ENCODE results near the gene B3GAT3. TPM values are rescaled to one million over a fixed set of nuclear protein-coding genes. Genes with fewer than 3 reads are reported as not detected.

The B3GAT3 gene
- total RNA-seq, 1 donor = 14.1 TPM

DNA sequence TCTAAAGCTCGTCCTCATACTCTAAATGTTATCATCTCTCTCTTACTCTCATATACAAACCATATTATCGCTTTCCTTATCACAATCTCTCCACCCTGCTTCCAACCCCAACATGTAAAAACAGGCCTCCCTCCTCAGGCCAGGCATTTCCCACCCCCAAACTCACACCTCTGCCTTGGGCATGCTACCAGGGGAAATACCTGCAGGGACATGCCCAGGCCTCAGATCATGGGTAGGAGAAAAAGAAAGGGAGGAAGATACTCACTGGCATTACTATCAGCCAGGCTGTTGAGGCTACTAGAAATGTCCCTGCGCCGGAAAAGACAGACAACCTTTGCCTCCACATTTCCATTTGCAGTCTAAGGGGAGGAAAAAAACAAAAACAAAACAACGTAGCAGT lies 21.9 kb downstream of the B3GAT3 start:
- peak overlapping the region; percentile 87 for H3K4me3 ChIP-seq (ENCODE audit: low read depth, low read length)
- no peak for DNase-seq (ENCODE audit: low read depth)
- no peak for TF ChIP-seq CTCF (IDR thresholded peaks at IDR 0.05; ENCODE audit: insufficient read depth, low read length)

DNA sequence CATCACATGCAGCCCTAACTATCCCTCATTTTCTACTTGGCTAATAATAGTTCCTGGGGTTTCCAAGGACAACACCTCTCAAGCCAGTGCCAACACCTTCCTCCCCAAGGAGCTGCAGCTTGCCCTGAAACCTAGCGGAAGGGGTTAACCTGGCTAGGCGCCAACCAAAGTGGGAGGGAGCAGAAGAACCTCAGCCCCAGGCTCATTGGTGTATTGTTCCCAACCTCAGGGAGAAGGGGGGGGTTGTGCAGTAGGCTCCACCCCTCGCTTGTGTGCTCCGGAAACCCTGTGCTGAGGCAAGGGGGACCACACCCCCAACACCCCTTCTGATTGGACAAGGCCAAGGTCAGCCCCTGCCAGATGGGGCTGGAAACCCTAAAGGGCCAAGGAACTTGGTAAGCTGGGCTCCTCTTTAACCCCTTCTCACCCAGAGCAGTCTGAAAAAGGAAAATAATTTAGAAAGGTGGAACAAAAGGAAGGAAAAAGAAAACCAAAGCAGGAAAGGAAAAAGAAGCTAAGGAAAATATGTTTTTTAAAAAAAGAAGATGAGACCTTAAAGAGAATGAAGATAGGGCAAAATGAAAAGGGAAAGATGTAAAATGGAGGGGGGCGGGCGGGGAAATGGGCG lies 22.6 kb downstream of the B3GAT3 start:
- TF ChIP-seq CTCF (IDR thresholded peaks at IDR 0.05; ENCODE audit: insufficient read depth, low read length) = no peak
- peak overlapping the region; percentile 87 for H3K4me3 ChIP-seq (ENCODE audit: low read depth, low read length)
- DNase-seq (ENCODE audit: low read depth) = peak; percentile 99

DNA sequence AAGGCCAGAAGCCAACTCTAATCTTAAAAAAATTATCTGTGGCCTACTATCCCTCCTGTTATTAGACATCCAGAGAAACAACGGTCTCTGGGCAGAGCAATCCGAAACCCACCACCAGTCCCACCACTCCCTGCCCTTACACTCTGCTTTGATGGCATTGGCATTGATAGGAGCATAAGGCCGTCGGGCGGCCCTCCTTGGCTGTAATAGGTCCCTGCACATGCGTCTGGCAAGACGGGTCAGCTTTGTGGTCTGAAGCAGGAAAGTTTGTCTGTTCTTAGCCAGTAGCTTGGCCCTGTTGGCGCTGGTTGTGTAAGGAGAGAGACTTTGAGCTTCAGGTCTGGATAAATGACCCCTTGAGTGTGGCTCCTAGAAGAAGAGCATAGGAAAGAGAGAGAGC lies 26.7 kb downstream of the B3GAT3 start:
- TF ChIP-seq CTCF (IDR thresholded peaks at IDR 0.05; ENCODE audit: insufficient read depth, low read length) = no peak
- no peak for DNase-seq (ENCODE audit: low read depth)
- H3K4me3 ChIP-seq (ENCODE audit: low read depth, low read length) = no peak overlapping the region

GRCh38 chr11:62593434-62594044 lies 28.2 kb downstream of the B3GAT3 start:
- TF ChIP-seq CTCF (IDR thresholded peaks at IDR 0.05; ENCODE audit: insufficient read depth, low read length) = peak; percentile 59
- DNase-seq (ENCODE audit: low read depth) = peak; percentile 76

GRCh38 chr11:62592989-62593421 lies 28.8 kb downstream of the B3GAT3 start:
- no peak for DNase-seq (ENCODE audit: low read depth)
- no peak for TF ChIP-seq CTCF (IDR thresholded peaks at IDR 0.05; ENCODE audit: insufficient read depth, low read length)
- no peak overlapping the region for H3K4me3 ChIP-seq (ENCODE audit: low read depth, low read length)

More at GRCh38 chr11:62593434-62594044, 28.2 kb downstream of the B3GAT3 start:
- H3K4me3 ChIP-seq (ENCODE audit: low read depth, low read length) = no peak overlapping the region

DNA sequence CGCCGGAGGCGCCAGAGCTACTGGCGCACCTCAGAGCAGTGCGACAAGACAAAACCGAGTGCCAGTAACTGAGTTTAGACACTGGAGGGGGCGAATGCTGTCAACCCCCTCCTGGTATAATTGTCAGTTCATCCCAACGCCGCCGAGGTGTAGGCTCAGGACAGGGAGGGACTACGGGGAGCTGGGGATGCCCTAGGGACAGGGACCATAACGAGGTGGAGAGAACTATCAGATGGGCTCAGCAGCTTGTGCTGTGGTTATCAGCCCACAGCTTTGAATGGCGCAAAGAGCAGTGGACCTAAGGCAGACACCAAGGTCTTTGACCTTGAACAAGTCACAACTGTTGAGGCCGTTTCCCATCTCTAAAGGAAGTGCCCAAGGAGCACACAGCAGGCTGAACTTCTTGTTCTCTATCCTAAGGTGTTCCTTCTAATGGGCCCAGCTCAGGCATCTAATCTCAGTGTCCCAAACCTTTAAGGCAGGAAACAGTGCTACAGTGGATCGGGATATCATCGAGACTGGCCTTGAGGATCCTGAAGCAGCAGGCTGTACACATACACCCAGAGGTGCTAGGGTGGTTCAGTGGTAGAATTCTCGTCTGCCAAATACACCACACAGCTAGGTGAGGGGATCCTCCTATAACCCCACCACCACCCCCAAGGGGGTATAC lies 29.5 kb downstream of the B3GAT3 start:
- no peak for TF ChIP-seq CTCF (IDR thresholded peaks at IDR 0.05; ENCODE audit: insufficient read depth, low read length)
- DNase-seq (ENCODE audit: low read depth) = no peak
- peak overlapping the region; percentile 67 for H3K4me3 ChIP-seq (ENCODE audit: low read depth, low read length)
